H9 (cell line): Measurements from ENCODE around the gene RAMP3. TPM values are rescaled to one million over a fixed set of nuclear protein-coding genes. Genes with fewer than 3 reads are reported as not detected.

ENCODE experiments used
- DNase-seq: peaks from one replicate; pipeline ENCODE4 v3.0.0-alpha.2; 2017
- H2AFZ ChIP-seq: one replicate; pipeline ENCODE4 v1.6.1; 2013; ENCODE audit warnings: mild to moderate bottlenecking, low read length, control low read depth, moderate library complexity
- H2AK5ac ChIP-seq: 2 replicates; pipeline ENCODE4 v1.6.1; 2013; ENCODE audit warnings: low read length, control low read depth, mixed read lengths; ENCODE audit not compliant: insufficient read length
- H2BK120ac ChIP-seq: one replicate; pipeline ENCODE4 v1.6.1; 2013; ENCODE audit warnings: low read depth, mild to moderate bottlenecking, low read length, control low read depth, inconsistent platforms; ENCODE audit not compliant: poor library complexity, severe bottlenecking
- H2BK12ac ChIP-seq: 2 replicates; pipeline ENCODE4 v1.6.1; 2013; ENCODE audit warnings: low read length, control low read depth, mixed read lengths, low read depth; ENCODE audit not compliant: insufficient read length
- H2BK15ac ChIP-seq: 2 replicates; pipeline ENCODE4 v1.6.1; 2013; ENCODE audit warnings: low read depth, low read length, control low read depth
- H2BK20ac ChIP-seq: one replicate; pipeline ENCODE4 v1.6.1; 2013; ENCODE audit warnings: low read depth, mild to moderate bottlenecking, low read length, control low read depth, inconsistent platforms; ENCODE audit not compliant: poor library complexity, severe bottlenecking
- H2BK5ac ChIP-seq: 2 replicates; pipeline ENCODE4 v1.6.1; 2013; ENCODE audit warnings: low read length, control low read depth, mixed read lengths; ENCODE audit not compliant: insufficient read length
- H3K14ac ChIP-seq: 2 replicates; pipeline ENCODE4 v1.6.1; 2013; ENCODE audit warnings: low read length, control low read depth; ENCODE audit not compliant: insufficient read depth
- H3K18ac ChIP-seq: 2 replicates; pipeline ENCODE4 v1.6.1; 2013; ENCODE audit warnings: low read depth, mild to moderate bottlenecking, mixed read lengths, low read length, control low read depth; ENCODE audit not compliant: insufficient read length
- H3K23ac ChIP-seq: 2 replicates; pipeline ENCODE4 v1.6.1; 2013; ENCODE audit warnings: low read length, control low read depth, mixed read lengths, low read depth; ENCODE audit not compliant: insufficient read length
- H3K23me2 ChIP-seq: 2 replicates; pipeline ENCODE4 v1.6.1; 2013; ENCODE audit warnings: low read depth, mild to moderate bottlenecking, mixed read lengths, low read length, control low read depth; ENCODE audit not compliant: insufficient read length, poor library complexity, severe bottlenecking
- H3K27ac ChIP-seq: 2 replicates; pipeline ENCODE4 v1.5.1; 2013; ENCODE audit warnings: low read length, control low read depth, mixed read lengths, low read depth; ENCODE audit not compliant: insufficient read length
- H3K27me3 ChIP-seq: 2 replicates; pipeline ENCODE4 v1.6.1; 2013; ENCODE audit warnings: low read length, control low read depth, inconsistent platforms; ENCODE audit not compliant: insufficient read depth
- H3K4ac ChIP-seq: 2 replicates; pipeline ENCODE4 v1.6.1; 2013; ENCODE audit warnings: low read depth, mild to moderate bottlenecking, control low read depth, inconsistent platforms, low read length, moderate library complexity
- H3K4me1 ChIP-seq: 2 replicates; pipeline ENCODE4 v1.6.1; 2013; ENCODE audit warnings: low read length, control low read depth, inconsistent platforms; ENCODE audit not compliant: insufficient read depth
- H3K4me2 ChIP-seq: 2 replicates; pipeline ENCODE4 v1.6.1; 2013; ENCODE audit warnings: low read length, control low read depth, mixed read lengths; ENCODE audit not compliant: insufficient read length, insufficient read depth
- H3K56ac ChIP-seq: 2 replicates; pipeline ENCODE4 v1.6.1; 2013; ENCODE audit warnings: low read depth, mild to moderate bottlenecking, mixed read lengths, low read length, control low read depth; ENCODE audit not compliant: insufficient read length
- H3K79me1 ChIP-seq: 2 replicates; pipeline ENCODE4 v1.6.1; 2013; ENCODE audit warnings: low read depth, mild to moderate bottlenecking, moderate library complexity, low read length, control low read depth, inconsistent platforms; ENCODE audit not compliant: insufficient read depth, poor library complexity, severe bottlenecking
- H3K79me2 ChIP-seq: 2 replicates; pipeline ENCODE4 v1.6.1; 2013; ENCODE audit warnings: low read length, control low read depth, inconsistent platforms; ENCODE audit not compliant: insufficient read depth
- H3K9ac ChIP-seq: 2 replicates; pipeline ENCODE4 v1.6.1; 2013; ENCODE audit warnings: low read length, control low read depth, mixed read lengths; ENCODE audit not compliant: insufficient read length; ENCODE audit errors: extremely low read depth
- H3K9me3 ChIP-seq: one replicate; pipeline ENCODE4 v1.6.1; 2013; ENCODE audit warnings: low read depth, low read length, inconsistent platforms; ENCODE audit not compliant: control insufficient read depth
- H3T11ph ChIP-seq: one replicate; pipeline ENCODE4 v1.6.1; 2013; ENCODE audit warnings: mild to moderate bottlenecking, low read length, control low read depth, inconsistent platforms
- H4K20me1 ChIP-seq: one replicate; pipeline ENCODE4 v1.6.1; 2013; ENCODE audit not compliant: control insufficient read depth, insufficient read length, insufficient read depth
- H4K5ac ChIP-seq: 2 replicates; pipeline ENCODE4 v1.6.1; 2013; ENCODE audit warnings: low read depth, mild to moderate bottlenecking, mixed read lengths, low read length, control low read depth; ENCODE audit not compliant: insufficient read length
- H4K8ac ChIP-seq: replicated peaks from 2 replicates; pipeline ENCODE4 v1.6.1; 2013; ENCODE audit warnings: low read length, control low read depth, mixed read lengths, low read depth; ENCODE audit not compliant: insufficient read length
- H4K91ac ChIP-seq: 2 replicates; pipeline ENCODE4 v1.6.1; 2013; ENCODE audit warnings: low read depth, mild to moderate bottlenecking, moderate library complexity, mixed read lengths, low read length, control low read depth; ENCODE audit not compliant: insufficient read length
- H3K27ac Mint-ChIP-seq, 3 experiments: 2 replicates in 2 of 3; 3 replicates in 1 of 3; pipeline ENCODE4 v1.8.0; 2020 to 2021; ENCODE audit warnings: mixed read lengths in 3 of 3, mild to moderate bottlenecking in 1 of 3, moderate library complexity in 1 of 3
- H3K27me3 Mint-ChIP-seq: 2 replicates; pipeline ENCODE4 v1.8.0; 2021; ENCODE audit warnings: low read depth, mild to moderate bottlenecking, moderate library complexity, mixed read lengths
- H3K36me3 Mint-ChIP-seq, 3 experiments: 2 replicates in 2 of 3; 3 replicates in 1 of 3; pipeline ENCODE4 v1.8.0; 2020 to 2021; ENCODE audit warnings: low read depth in 3 of 3, mixed read lengths in 3 of 3; ENCODE audit not compliant: insufficient read depth in 1 of 3
- H3K4me1 Mint-ChIP-seq, 2 experiments: 2 replicates each; pipeline ENCODE4 v1.8.0; 2020; ENCODE audit warnings: mixed read lengths in 2 of 2
- H3K4me3 Mint-ChIP-seq, 2 experiments: 2 replicates in 1 of 2; 3 replicates in 1 of 2; pipeline ENCODE4 v1.8.0; 2020 to 2021; ENCODE audit warnings: mild to moderate bottlenecking in 2 of 2, mixed read lengths in 2 of 2, moderate library complexity in 1 of 2
- H3K9me3 Mint-ChIP-seq, 2 experiments: 2 replicates in 1 of 2; 3 replicates in 1 of 2; pipeline ENCODE4 v1.8.0; 2020; ENCODE audit warnings: mild to moderate bottlenecking in 2 of 2, mixed read lengths in 2 of 2, moderate library complexity in 1 of 2
- CTCF ChIP-seq: fragments of 200-600 bp; sonication (generic); conservative IDR thresholded peaks from 3 replicates; pipeline ENCODE4 v1.8.0; 2021; ENCODE audit warnings: antibody characterized with exemption, mild to moderate bottlenecking
- WGBS: extraction: QIAGEN DNeasy Blood & Tissue Kit; methylation state at CpG from one replicate; pipeline ENCODE4 v1.1.7; 2013; ENCODE audit warnings: missing lambda C conversion rate, low lambda C conversion rate, mixed read lengths; ENCODE audit not compliant: insufficient read length; ENCODE audit errors: extremely low coverage; 5-methylcytosine and 5-hydroxymethylcytosine counted together
- total RNA-seq: library from RNA; stranded (reverse); gene quantifications from 2 replicates; pipeline ENCODE4 v1.2.1, GENCODE V29; 2021

RAMP3 gene
- total RNA-seq, 1 experiment from 2014 or later: 0.63 TPM

GRCh38 chr7:45220846-45221618 lies 63.4 kb downstream of the RAMP3 start:
- Histone ChIP-seq H3K79me1 (no peaks in the 10 kb centered on the region), H3K18ac (no peak overlapping the region), H3K79me2 (no peaks in the 10 kb centered on the region), H3T11ph (no peak overlapping the region), H3K23me2 (no peaks in the 10 kb centered on the region), H2BK5ac (no peak overlapping the region), H4K20me1 (no peaks in the 10 kb centered on the region), H2AK5ac (no peak overlapping the region), H3K9me3 (no peaks in the 10 kb centered on the region), H3K4me2 (no peak overlapping the region), H2BK12ac (no peak overlapping the region), H4K91ac (no peak overlapping the region), H2BK15ac (no peak overlapping the region), H3K4me1 (no peaks in the 10 kb centered on the region), H3K27me3 (no peaks in the 10 kb centered on the region), H2AFZ (no peak overlapping the region), H4K5ac (no peak overlapping the region), H3K56ac (no peak overlapping the region), H3K9ac (no peak overlapping the region), H2BK120ac (no peak overlapping the region), H3K4ac (no peak overlapping the region), H3K23ac (no peak overlapping the region), H2BK20ac (no peak overlapping the region), H3K14ac (no peak overlapping the region), H3K27ac (no peak overlapping the region), H4K8ac (no peak overlapping the region)
- WGBS: no CpG with 5 or more reads among the region's 11 CpGs
- Mint-ChIP-seq H3K36me3 (no peaks in the 10 kb centered on the region), H3K9me3 (no peaks in the 10 kb centered on the region), H3K4me3 (0 out of 5 replicates have a peak overlapping the region, but pooled peaks of 1 of the 2 experiments have one; percentile 47), H3K27me3 (peaks cover 6% of the 10 kb centered on the region; the same call in 1 of the 2 replicates), H3K4me1 (peaks cover 12 to 31% of the 10 kb centered on the region in 2 experiments), H3K27ac (no peak overlapping the region; a peak in 1 of 7 replicates)
- TF ChIP-seq CTCF: no peak
- peak; percentile 12 for DNase-seq
